ENCODE data around the gene DIDO1. TPM values are rescaled to one million over a fixed set of nuclear protein-coding genes. Genes with fewer than 3 reads are reported as not detected.

The DIDO1 gene
- total RNA-seq = 10 to 100 TPM; 31.4 to 44.6 (median 37.6) TPM
- polyA plus RNA-seq = 10 to 100 TPM; 16.0 to 21.9 TPM
- long read RNA-seq, donor 1, transcript DIDO1-205 (6 exons, 2,833 nt) = minor isoform, 5 of 54 reads
- long read RNA-seq, donor 1, transcript DIDO1-204 (6 exons, 2,704 nt) = major isoform, 16 of 54 reads
- long read RNA-seq, donor 1, transcript DIDO1-202 (6 exons, 2,707 nt) = minor isoform, 7 of 54 reads
- long read RNA-seq, donor 1, partial matches to known transcripts = 6 of 54 reads
- long read RNA-seq, donor 1, other reads (novel, unspliced or antisense) = 20 of 54 reads
- long read RNA-seq, donor 2, transcript DIDO1-202 (6 exons, 2,707 nt) = minor isoform, 21 of 68 reads
- long read RNA-seq, donor 2, transcript DIDO1-205 (6 exons, 2,833 nt) = minor isoform, 7 of 68 reads
- long read RNA-seq, donor 2, transcript DIDO1-204 (6 exons, 2,704 nt) = major isoform, 22 of 68 reads
- long read RNA-seq, donor 2, partial matches to known transcripts = 5 of 68 reads
- long read RNA-seq, donor 2, other reads (novel, unspliced or antisense) = 13 of 68 reads
- long read RNA-seq, donor 3, transcript DIDO1-202 (6 exons, 2,707 nt) = major isoform, 96 of 154 reads
- long read RNA-seq, donor 3, transcript DIDO1-205 (6 exons, 2,833 nt) = minor isoform, 23 of 154 reads
- long read RNA-seq, donor 3, partial matches to known transcripts = 16 of 154 reads
- long read RNA-seq, donor 3, other reads (novel, unspliced or antisense) = 19 of 154 reads

- Histone ChIP-seq H3K27me3 (no peaks in the 10 kb centered on the region), H3K4me1 (peaks cover 24 to 78% (median 69%) of the 10 kb centered on the region in 9 donors), H3K36me3 (no peaks in the 10 kb centered on the region), H3K9me3 (no peaks in the 10 kb centered on the region), H3K4me3 (peak within 1 kb of the TSS; percentile 67 to 99 (median 98)), H3K27ac (peak within 1 kb of the TSS; percentile 89 to 99 (median 98))
- DNase-seq = peak; percentile 84 to 92
- peak; percentile 86 to 94 (median 91) for ATAC-seq
- WGBS, 2 donors = 1 to 2% methylated on average over 75 to 92 of the region's 92 CpGs
- TF ChIP-seq CTCF (IDR thresholded peaks at IDR 0.05) = peak; percentile 54 to 94 (median 85)
- intact Hi-C loops (cut with DNase I) = loop anchor here in 1 of 10 donors (1.0 to 5.0 kb wide), 2 partner anchors 11 to 49 kb away; no protein-coding TSS in a partner anchor
These were observed at the start of gene DIDO1 for GRCh38 chr20:62926229-62927127. Gene DIDO1 (minus strand): TSS chr20:62926505.

GRCh38 chr20:62975251-62975760 lies 49.0 kb upstream of the DIDO1 start:
- peaks cover 0 to 19% (median 8%) of the 10 kb centered on the region in 9 donors for H3K4me1 ChIP-seq
- DNase-seq = no peak
- WGBS, 2 donors = 60 to 64% methylated on average over 10 of the region's 10 CpGs
- no peak overlapping the region for H3K4me3 ChIP-seq
- H3K27ac ChIP-seq = no peak overlapping the region
- no peak for ATAC-seq
- H3K9me3 ChIP-seq = no peaks in the 10 kb centered on the region
- intact Hi-C loops (cut with DNase I) = no loop called here
- peaks cover 18 to 97% (median 87%) of the 10 kb centered on the region in 7 donors for H3K27me3 ChIP-seq
- no peak for TF ChIP-seq CTCF (IDR thresholded peaks at IDR 0.05)
- no peaks in the 10 kb centered on the region for H3K36me3 ChIP-seq

GRCh38 chr20:62972845-62973745 lies 46.8 kb upstream of the DIDO1 start:
- Histone ChIP-seq H3K4me1 (peaks cover 0 to 15% (median 8%) of the 10 kb centered on the region in 9 donors), H3K27me3 (peaks cover 14 to 83% (median 71%) of the 10 kb centered on the region in 7 donors), H3K36me3 (no peaks in the 10 kb centered on the region), H3K27ac (no peak overlapping the region), H3K4me3 (peak overlapping the region in 9 of 10 donors; percentile 13 to 45 (median 30)), H3K9me3 (no peaks in the 10 kb centered on the region)
- intact Hi-C loops (cut with DNase I) = loop anchor here in 8 of 10 donors (1.0 to 2.0 kb wide), 3 partner anchors 36 to 73 kb away; no protein-coding TSS in a partner anchor
- DNase-seq = no peak
- no peak for TF ChIP-seq CTCF (IDR thresholded peaks at IDR 0.05)
- WGBS, 2 donors = 16 to 18% methylated on average over 47 to 48 of the region's 48 CpGs
- ATAC-seq = peak in 3 of 8 donors; percentile 2 to 5 (median 5)
